ENCODE data around the gene GREB1.

Gene GREB1

DNA sequence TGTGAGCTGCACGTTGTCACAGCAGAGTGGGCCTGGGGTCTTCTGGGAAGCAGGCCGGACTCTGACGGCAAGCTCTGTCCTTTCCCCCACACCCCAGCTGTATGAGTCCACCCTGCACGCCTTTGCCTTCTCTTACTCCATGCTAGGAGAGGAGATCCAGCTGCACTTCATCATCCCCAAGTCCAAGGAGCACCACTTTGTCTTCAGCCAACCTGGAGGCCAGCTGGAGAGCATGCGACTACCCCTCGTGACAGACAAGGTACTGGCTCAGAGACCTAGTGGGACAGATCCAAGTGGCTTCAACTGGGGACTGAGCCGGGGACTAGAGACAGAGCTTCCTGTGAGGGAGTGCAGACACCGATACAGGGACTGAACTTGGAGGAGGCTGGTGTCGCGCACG lies 96.0 kb downstream of the GREB1 start:
- H3K27ac ChIP-seq (ENCODE audit: insufficient read depth in 1 of 2, low read depth in 1 of 2, low read length in 2 of 2, poor library complexity in 1 of 2, severe bottlenecking in 2 of 2), result no peak overlapping the region
- H3K27me3 ChIP-seq (replicated peaks in 2 of 5; ENCODE audit: control insufficient read depth in 4 of 5, insufficient read depth in 5 of 5, low read length in 4 of 5), result no peaks in the 10 kb centered on the region
- whole genome bisulfite sequencing (ENCODE audit: insufficient coverage), result 91% methylated on average over 6 of the region's 11 CpGs
- peaks cover 0 to 12% (median 6%) of the 10 kb centered on the region in 5 experiments for H3K9me3 ChIP-seq (ENCODE audit: control extremely low read depth in 1 of 5, control insufficient read depth in 4 of 5, insufficient read depth in 2 of 5, low read depth in 1 of 5, low read length in 4 of 5)
- no peaks in the 10 kb centered on the region for H3K36me3 ChIP-seq (ENCODE audit: control insufficient read depth in 4 of 4, insufficient read depth in 4 of 4, low read length in 3 of 4)
- no peak overlapping the region for H3K4me3 ChIP-seq (ENCODE audit: control insufficient read depth in 1 of 7, extremely low read depth in 1 of 7, insufficient read depth in 4 of 7, low read depth in 2 of 7, low read length in 6 of 7)
- POLR2A ChIA-PET, result no interaction called here
- no peaks in the 10 kb centered on the region for H3K4me1 ChIP-seq (ENCODE audit: control extremely low read depth in 1 of 4, control insufficient read depth in 4 of 4, insufficient read depth in 4 of 4, low read length in 3 of 4)
- CTCF ChIA-PET, result no interaction called here
- DNase-seq, result no peak

DNA sequence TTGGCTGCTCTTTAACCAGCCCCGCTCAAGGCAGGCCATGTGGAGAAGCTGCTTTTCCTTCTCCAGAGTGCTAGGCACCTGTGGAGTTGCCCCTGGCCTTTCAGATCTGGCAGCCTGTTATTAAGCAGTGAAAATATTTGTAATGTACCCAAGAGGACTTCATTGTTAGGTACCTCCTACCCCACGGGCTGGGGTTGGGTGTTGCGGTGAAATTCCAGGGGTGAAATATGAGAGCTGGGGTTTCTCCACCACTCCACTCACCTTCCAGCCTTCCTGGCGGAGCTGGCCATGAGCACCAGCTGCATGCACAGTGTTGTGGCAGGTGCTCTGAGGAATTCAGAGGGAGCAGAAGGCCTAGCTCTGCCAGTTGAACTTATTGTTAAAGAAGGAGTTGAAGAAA lies 97.0 kb downstream of the GREB1 start:
- ChIA-PET CTCF (interaction anchor here (1.2 kb wide), 1 partner anchor 25 kb away, joined by 3 read pairs; no protein-coding TSS in a partner anchor), POLR2A (no interaction called here)
- Histone ChIP-seq H3K4me1 (ENCODE audit: control extremely low read depth in 1 of 4, control insufficient read depth in 4 of 4, insufficient read depth in 4 of 4, low read length in 3 of 4) (no peaks in the 10 kb centered on the region), H3K36me3 (ENCODE audit: control insufficient read depth in 4 of 4, insufficient read depth in 4 of 4, low read length in 3 of 4) (no peaks in the 10 kb centered on the region), H3K4me3 (ENCODE audit: control insufficient read depth in 1 of 7, extremely low read depth in 1 of 7, insufficient read depth in 4 of 7, low read depth in 2 of 7, low read length in 6 of 7) (no peak overlapping the region), H3K9me3 (ENCODE audit: control extremely low read depth in 1 of 5, control insufficient read depth in 4 of 5, insufficient read depth in 2 of 5, low read depth in 1 of 5, low read length in 4 of 5) (peaks cover 0 to 12% (median 6%) of the 10 kb centered on the region in 5 experiments), H3K27ac (ENCODE audit: insufficient read depth in 1 of 2, low read depth in 1 of 2, low read length in 2 of 2, poor library complexity in 1 of 2, severe bottlenecking in 2 of 2) (no peak overlapping the region), H3K27me3 (replicated peaks in 2 of 5; ENCODE audit: control insufficient read depth in 4 of 5, insufficient read depth in 5 of 5, low read length in 4 of 5) (no peaks in the 10 kb centered on the region)
- DNase-seq, result no peak
- WGBS (ENCODE audit: insufficient coverage), result 75% methylated on average over 1 of the region's 4 CpGs

DNA sequence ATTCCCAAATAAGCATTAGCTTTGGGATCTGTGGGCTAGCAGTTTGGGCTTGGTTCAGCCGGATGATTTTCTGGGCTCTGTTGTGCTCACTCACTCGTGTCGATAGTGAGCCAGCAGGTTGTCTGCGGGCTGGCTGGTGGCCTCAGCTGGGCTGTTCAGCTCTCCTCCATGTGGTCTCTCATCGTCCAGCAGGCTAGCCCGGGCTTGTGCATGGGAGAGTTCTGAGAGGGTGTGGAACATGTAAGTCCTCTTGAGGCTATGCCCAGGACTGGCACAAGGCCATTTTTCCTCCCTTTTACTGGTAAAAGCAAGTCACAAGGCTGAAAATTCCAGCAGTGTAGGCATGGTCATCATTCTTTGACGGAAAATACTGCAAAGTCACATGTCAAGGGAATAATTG lies 97.6 kb downstream of the GREB1 start:
- DNase-seq, result no peak
- CTCF ChIA-PET, result interaction anchor here (1.2 kb wide), 1 partner anchor 25 kb away, joined by 3 read pairs; no protein-coding TSS in a partner anchor
- H3K27ac ChIP-seq (ENCODE audit: insufficient read depth in 1 of 2, low read depth in 1 of 2, low read length in 2 of 2, poor library complexity in 1 of 2, severe bottlenecking in 2 of 2), result no peak overlapping the region
- WGBS (ENCODE audit: insufficient coverage), result 79% methylated on average over 6 of the region's 7 CpGs
- no peaks in the 10 kb centered on the region for H3K27me3 ChIP-seq (replicated peaks in 2 of 5; ENCODE audit: control insufficient read depth in 4 of 5, insufficient read depth in 5 of 5, low read length in 4 of 5)
- no peaks in the 10 kb centered on the region for H3K4me1 ChIP-seq (ENCODE audit: control extremely low read depth in 1 of 4, control insufficient read depth in 4 of 4, insufficient read depth in 4 of 4, low read length in 3 of 4)
- peaks cover 0 to 11% (median 6%) of the 10 kb centered on the region in 5 experiments for H3K9me3 ChIP-seq (ENCODE audit: control extremely low read depth in 1 of 5, control insufficient read depth in 4 of 5, insufficient read depth in 2 of 5, low read depth in 1 of 5, low read length in 4 of 5)
- no peak overlapping the region for H3K4me3 ChIP-seq (ENCODE audit: control insufficient read depth in 1 of 7, extremely low read depth in 1 of 7, insufficient read depth in 4 of 7, low read depth in 2 of 7, low read length in 6 of 7)
- POLR2A ChIA-PET, result no interaction called here
- no peaks in the 10 kb centered on the region for H3K36me3 ChIP-seq (ENCODE audit: control insufficient read depth in 4 of 4, insufficient read depth in 4 of 4, low read length in 3 of 4)

DNA sequence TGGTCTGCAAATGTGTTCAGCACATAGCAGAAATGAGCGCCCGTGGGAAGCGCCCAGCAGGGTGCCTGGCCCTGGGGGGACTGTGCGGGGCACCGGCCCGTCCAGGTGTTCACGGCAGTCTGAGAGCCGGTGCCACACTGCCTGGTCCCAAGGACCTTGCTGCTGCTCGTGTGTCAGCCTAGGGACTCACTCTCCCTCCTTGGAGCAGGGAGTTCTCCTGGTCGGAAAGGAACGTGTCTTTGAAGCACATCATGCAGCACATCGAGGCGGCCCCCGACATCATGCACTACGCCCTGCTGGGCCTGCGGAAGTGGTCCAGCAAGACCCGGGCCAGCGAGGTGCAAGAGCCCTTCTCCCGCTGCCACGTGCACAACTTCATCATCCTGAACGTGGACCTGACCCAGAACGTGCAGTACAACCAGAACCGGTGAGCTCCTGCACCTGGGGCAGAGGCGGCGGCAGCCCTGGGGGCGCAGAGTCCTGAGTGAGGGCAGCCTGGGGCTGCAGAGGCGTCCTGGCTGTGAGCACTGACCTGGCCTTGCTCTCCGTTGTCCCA lies 100.2 kb downstream of the GREB1 start:
- POLR2A ChIA-PET, result no interaction called here
- 96% methylated on average over 27 of the region's 28 CpGs for WGBS (ENCODE audit: insufficient coverage)
- no peak overlapping the region for H3K4me3 ChIP-seq (ENCODE audit: control insufficient read depth in 1 of 7, extremely low read depth in 1 of 7, insufficient read depth in 4 of 7, low read depth in 2 of 7, low read length in 6 of 7)
- CTCF ChIA-PET, result interaction anchor here (0.6 kb wide), 1 partner anchor 485 kb away, joined by 3 read pairs; no protein-coding TSS in a partner anchor
- no peaks in the 10 kb centered on the region for H3K9me3 ChIP-seq (ENCODE audit: control extremely low read depth in 1 of 5, control insufficient read depth in 4 of 5, insufficient read depth in 2 of 5, low read depth in 1 of 5, low read length in 4 of 5)
- H3K27ac ChIP-seq (ENCODE audit: insufficient read depth in 1 of 2, low read depth in 1 of 2, low read length in 2 of 2, poor library complexity in 1 of 2, severe bottlenecking in 2 of 2), result no peak overlapping the region
- H3K27me3 ChIP-seq (replicated peaks in 2 of 5; ENCODE audit: control insufficient read depth in 4 of 5, insufficient read depth in 5 of 5, low read length in 4 of 5), result peaks cover 0 to 9% (median 0%) of the 10 kb centered on the region in 5 experiments
- H3K36me3 ChIP-seq (ENCODE audit: control insufficient read depth in 4 of 4, insufficient read depth in 4 of 4, low read length in 3 of 4), result no peaks in the 10 kb centered on the region
- no peak for DNase-seq
- H3K4me1 ChIP-seq (ENCODE audit: control extremely low read depth in 1 of 4, control insufficient read depth in 4 of 4, insufficient read depth in 4 of 4, low read length in 3 of 4), result no peaks in the 10 kb centered on the region

DNA sequence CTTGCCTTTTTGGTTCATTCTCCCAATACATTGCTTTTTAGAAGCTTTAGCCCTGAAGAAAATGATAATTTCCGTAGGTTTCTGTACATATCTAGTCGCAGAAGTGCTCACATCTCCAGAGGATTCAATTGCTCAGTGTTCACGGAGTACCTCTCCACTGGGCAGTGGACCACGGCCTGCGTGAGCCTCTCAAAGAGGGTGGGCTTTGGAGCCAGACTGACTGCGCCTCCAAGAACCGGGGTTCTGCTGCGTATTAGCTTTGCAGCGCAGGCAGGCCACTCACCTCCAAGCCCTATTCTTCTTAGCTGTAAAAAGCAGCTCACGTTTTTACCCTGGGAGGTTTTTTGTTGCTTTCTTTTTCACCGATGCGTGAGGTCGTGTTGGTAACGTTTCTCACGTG lies 100.7 kb downstream of the GREB1 start:
- no peak overlapping the region for H3K4me3 ChIP-seq (ENCODE audit: control insufficient read depth in 1 of 7, extremely low read depth in 1 of 7, insufficient read depth in 4 of 7, low read depth in 2 of 7, low read length in 6 of 7)
- no peak overlapping the region for H3K27ac ChIP-seq (ENCODE audit: insufficient read depth in 1 of 2, low read depth in 1 of 2, low read length in 2 of 2, poor library complexity in 1 of 2, severe bottlenecking in 2 of 2)
- 92% methylated on average over 15 of the region's 15 CpGs for WGBS (ENCODE audit: insufficient coverage)
- H3K36me3 ChIP-seq (ENCODE audit: control insufficient read depth in 4 of 4, insufficient read depth in 4 of 4, low read length in 3 of 4), result no peaks in the 10 kb centered on the region
- POLR2A ChIA-PET, result no interaction called here
- CTCF ChIA-PET, result interaction anchor here (0.6 kb wide), 1 partner anchor 486 kb away, joined by 3 read pairs; no protein-coding TSS in a partner anchor
- DNase-seq, result no peak
- H3K9me3 ChIP-seq (ENCODE audit: control extremely low read depth in 1 of 5, control insufficient read depth in 4 of 5, insufficient read depth in 2 of 5, low read depth in 1 of 5, low read length in 4 of 5), result no peaks in the 10 kb centered on the region
- H3K27me3 ChIP-seq (replicated peaks in 2 of 5; ENCODE audit: control insufficient read depth in 4 of 5, insufficient read depth in 5 of 5, low read length in 4 of 5), result peaks cover 0 to 9% (median 0%) of the 10 kb centered on the region in 5 experiments
- no peaks in the 10 kb centered on the region for H3K4me1 ChIP-seq (ENCODE audit: control extremely low read depth in 1 of 4, control insufficient read depth in 4 of 4, insufficient read depth in 4 of 4, low read length in 3 of 4)

DNA sequence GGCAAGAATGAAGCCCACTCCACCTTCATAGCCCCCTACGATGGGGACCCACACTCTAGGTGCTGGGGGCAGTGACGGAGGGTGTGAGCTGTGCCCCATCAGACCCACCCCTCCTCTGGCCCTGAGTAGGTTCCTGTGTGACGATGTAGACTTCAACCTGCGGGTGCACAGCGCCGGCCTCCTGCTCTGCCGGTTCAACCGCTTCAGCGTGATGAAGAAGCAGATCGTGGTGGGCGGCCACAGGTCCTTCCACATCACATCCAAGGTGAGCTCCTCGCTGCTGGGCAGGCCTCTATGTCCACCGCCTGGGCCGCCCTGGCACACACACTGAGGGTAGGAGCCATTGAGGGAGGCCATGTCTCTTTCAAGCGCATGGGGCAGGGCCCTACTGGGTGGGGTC lies 101.3 kb downstream of the GREB1 start:
- Histone ChIP-seq H3K4me1 (ENCODE audit: control extremely low read depth in 1 of 4, control insufficient read depth in 4 of 4, insufficient read depth in 4 of 4, low read length in 3 of 4) (no peaks in the 10 kb centered on the region), H3K27me3 (replicated peaks in 2 of 5; ENCODE audit: control insufficient read depth in 4 of 5, insufficient read depth in 5 of 5, low read length in 4 of 5) (peaks cover 0 to 9% (median 0%) of the 10 kb centered on the region in 5 experiments), H3K27ac (ENCODE audit: insufficient read depth in 1 of 2, low read depth in 1 of 2, low read length in 2 of 2, poor library complexity in 1 of 2, severe bottlenecking in 2 of 2) (no peak overlapping the region), H3K36me3 (ENCODE audit: control insufficient read depth in 4 of 4, insufficient read depth in 4 of 4, low read length in 3 of 4) (no peaks in the 10 kb centered on the region), H3K4me3 (ENCODE audit: control insufficient read depth in 1 of 7, extremely low read depth in 1 of 7, insufficient read depth in 4 of 7, low read depth in 2 of 7, low read length in 6 of 7) (no peak overlapping the region), H3K9me3 (ENCODE audit: control extremely low read depth in 1 of 5, control insufficient read depth in 4 of 5, insufficient read depth in 2 of 5, low read depth in 1 of 5, low read length in 4 of 5) (no peaks in the 10 kb centered on the region)
- WGBS (ENCODE audit: insufficient coverage), result 96% methylated on average over 15 of the region's 15 CpGs
- ChIA-PET POLR2A (no interaction called here), CTCF (no interaction called here)
- DNase-seq, result no peak

DNA sequence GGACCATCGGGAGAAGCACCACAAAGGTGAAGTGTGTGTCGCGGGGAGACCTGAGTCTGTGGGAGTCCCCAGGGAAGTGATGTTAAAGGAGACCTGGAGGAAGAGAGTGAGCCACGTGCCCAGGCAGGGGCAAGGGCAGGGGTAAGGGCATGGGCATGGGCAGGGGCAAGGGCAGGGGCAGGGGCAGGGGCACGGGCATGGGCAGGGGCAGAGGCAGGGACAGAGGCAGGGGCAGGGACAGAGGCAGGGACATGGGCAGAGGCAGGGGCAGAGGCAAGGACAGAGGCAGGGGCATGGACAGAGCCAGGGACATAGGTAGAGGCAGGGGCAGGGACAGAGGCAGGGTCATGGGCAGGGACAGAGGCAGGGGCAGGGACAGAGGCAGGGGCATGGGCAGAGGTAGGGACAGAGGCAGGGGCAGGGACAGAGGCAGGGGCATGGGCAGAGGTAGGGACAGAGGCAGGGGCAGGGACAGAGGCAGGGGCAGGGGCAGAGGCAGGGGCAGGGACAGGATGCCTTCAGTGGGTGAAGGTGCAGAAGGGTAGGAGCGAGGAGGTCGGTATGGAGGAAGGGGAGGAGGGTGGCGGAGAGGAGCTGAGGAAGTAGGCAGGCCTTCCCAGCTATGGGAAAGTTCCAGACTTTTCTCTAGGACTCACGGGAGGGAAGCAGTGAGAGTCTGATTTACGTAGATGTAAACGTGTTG lies 102.9 kb downstream of the GREB1 start:
- no peaks in the 10 kb centered on the region for H3K4me1 ChIP-seq (ENCODE audit: control extremely low read depth in 1 of 4, control insufficient read depth in 4 of 4, insufficient read depth in 4 of 4, low read length in 3 of 4)
- 60% methylated on average over 11 of the region's 11 CpGs for WGBS (ENCODE audit: insufficient coverage)
- no peak overlapping the region for H3K27ac ChIP-seq (ENCODE audit: insufficient read depth in 1 of 2, low read depth in 1 of 2, low read length in 2 of 2, poor library complexity in 1 of 2, severe bottlenecking in 2 of 2)
- POLR2A ChIA-PET, result no interaction called here
- CTCF ChIA-PET, result interaction anchor here (0.8 kb wide), 1 partner anchor 12 kb away, joined by 3 read pairs; no protein-coding TSS in a partner anchor
- no peaks in the 10 kb centered on the region for H3K9me3 ChIP-seq (ENCODE audit: control extremely low read depth in 1 of 5, control insufficient read depth in 4 of 5, insufficient read depth in 2 of 5, low read depth in 1 of 5, low read length in 4 of 5)
- no peak for DNase-seq
- peaks cover 0 to 9% (median 0%) of the 10 kb centered on the region in 5 experiments for H3K27me3 ChIP-seq (replicated peaks in 2 of 5; ENCODE audit: control insufficient read depth in 4 of 5, insufficient read depth in 5 of 5, low read length in 4 of 5)
- H3K36me3 ChIP-seq (ENCODE audit: control insufficient read depth in 4 of 4, insufficient read depth in 4 of 4, low read length in 3 of 4), result no peaks in the 10 kb centered on the region
- no peak overlapping the region for H3K4me3 ChIP-seq (ENCODE audit: control insufficient read depth in 1 of 7, extremely low read depth in 1 of 7, insufficient read depth in 4 of 7, low read depth in 2 of 7, low read length in 6 of 7)
